Activated naive CD4-positive, alpha-beta T cell treated with anti-CD3 and anti-CD28 coated beads for 36 hours (primary cell): ENCODE data around the gene NCS1. TPM values are rescaled to one million over a fixed set of nuclear protein-coding genes. Genes with fewer than 3 reads are reported as not detected.

Source experiments
- CTCF ChIA-PET: fragments of 350-600 bp; sonication (Branson Sonifier 250); formaldehyde crosslinking; loops from one replicate; lab custom pipeline; 2021; ENCODE audit warnings: antibody characterized with exemption; lab: Charles Lee
- DNase-seq: peaks from one replicate; pipeline ENCODE4 v3.0.0-alpha.2; 2020
- H3K27ac Mint-ChIP-seq: one replicate; pipeline ENCODE4 v1.8.0; 2021; ENCODE audit warnings: mild to moderate bottlenecking, mixed read lengths
- H3K27me3 Mint-ChIP-seq: one replicate; pipeline ENCODE4 v1.8.0; 2021; ENCODE audit warnings: low read depth, mixed read lengths
- H3K36me3 Mint-ChIP-seq: one replicate; pipeline ENCODE4 v1.8.0; 2021; ENCODE audit warnings: low read depth, mixed read lengths
- H3K4me1 Mint-ChIP-seq: one replicate; pipeline ENCODE4 v1.8.0; 2021; ENCODE audit warnings: low read depth, mixed read lengths
- H3K4me3 Mint-ChIP-seq: one replicate; pipeline ENCODE4 v1.8.0; 2021; ENCODE audit warnings: mild to moderate bottlenecking, moderate library complexity, mixed read lengths
- H3K9me3 Mint-ChIP-seq: one replicate; pipeline ENCODE4 v1.8.0; 2021; ENCODE audit warnings: mixed read lengths
- intact Hi-C: fragments of 100-400 bp; cut with micrococcal nuclease; formaldehyde crosslinking; loops from one replicate; pipeline ENCODE4 v1.15.1; 2023
- total RNA-seq, 2 experiments: library from RNA; stranded (reverse); gene quantifications; one replicate each; pipeline ENCODE4 v1.2.3, GENCODE V29; 2021

NCS1 gene
- total RNA-seq: 10 to 100 TPM; 22.4 to 23.3 TPM

DNA sequence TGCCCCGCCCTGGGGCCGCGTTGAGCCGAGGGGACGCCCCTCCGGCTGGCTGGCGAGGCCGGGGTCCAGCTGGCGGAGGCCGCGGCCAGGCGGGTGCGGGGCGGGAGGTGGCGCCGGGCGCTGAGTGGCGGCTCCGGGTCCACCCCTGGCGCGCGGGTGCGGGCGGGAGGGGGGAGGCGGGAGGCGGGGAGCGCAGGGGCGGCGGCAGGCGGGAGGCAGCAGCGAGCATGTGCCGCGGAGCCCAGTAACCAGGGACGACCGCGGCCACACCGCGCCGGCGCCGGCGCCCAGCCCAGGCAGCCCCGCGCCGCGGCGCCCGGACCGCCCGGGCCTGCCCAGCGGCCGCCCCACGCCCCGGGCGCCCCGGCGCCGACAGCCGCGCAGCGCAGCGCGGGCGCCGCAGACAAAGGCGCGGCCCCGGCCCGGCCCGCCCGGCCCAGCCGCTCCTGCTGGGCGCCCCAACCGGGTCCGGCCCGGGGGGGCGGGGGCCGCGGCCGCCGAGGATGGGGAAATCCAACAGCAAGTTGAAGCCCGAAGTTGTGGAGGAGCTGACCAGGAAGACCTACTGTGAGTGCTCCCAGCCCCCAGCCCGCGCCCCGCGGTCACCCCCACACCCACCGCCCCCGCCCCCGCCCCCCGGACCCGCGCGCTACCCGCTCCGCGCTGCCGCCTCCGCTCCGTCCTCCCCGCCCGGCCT is at the start of gene NCS1:
NCS1 (plus strand) TSS at position 244 of the 697 bp plus-strand sequence; CDS start at position 504, 260 bp downstream.
- H3K9me3 Mint-ChIP-seq: no peaks in the 10 kb centered on the region
- intact Hi-C loops: loop anchor here (5.0 kb wide), 1 partner anchor 65 kb away; no protein-coding TSS in a partner anchor
- CTCF ChIA-PET: interaction anchor here (0.7 kb wide), 1 partner anchor 43 kb away, joined by 6 read pairs; no protein-coding TSS in a partner anchor
- H3K36me3 Mint-ChIP-seq: no peaks in the 10 kb centered on the region
- no peak within 1 kb of the TSS for H3K27ac Mint-ChIP-seq
- H3K4me3 Mint-ChIP-seq: peak within 1 kb of the TSS; percentile 80
- peak; percentile 68 for DNase-seq
- peaks cover 12% of the 10 kb centered on the region for H3K27me3 Mint-ChIP-seq
- peaks cover 5% of the 10 kb centered on the region for H3K4me1 Mint-ChIP-seq

DNA sequence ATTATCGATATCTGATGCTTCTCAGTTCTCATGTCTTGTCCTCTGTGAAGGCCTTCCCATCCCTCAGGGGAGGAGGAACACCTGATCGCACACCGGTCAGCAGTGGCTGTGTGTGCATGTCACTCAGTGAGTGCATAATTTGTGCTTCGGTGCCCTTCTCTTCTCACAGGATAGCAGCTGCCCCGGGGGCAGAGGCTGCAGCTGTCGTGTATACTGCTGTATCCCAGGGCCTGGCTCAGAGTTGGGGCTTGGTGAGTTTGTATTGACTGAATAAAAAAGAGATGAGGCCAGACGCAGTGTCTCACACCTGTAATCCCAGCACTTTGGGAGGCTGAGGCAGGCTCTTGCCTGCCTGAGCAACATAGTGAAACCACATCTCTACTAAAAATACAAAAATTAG is 49.7 kb upstream of the NCS1 start:
- no peaks in the 10 kb centered on the region for H3K9me3 Mint-ChIP-seq
- CTCF ChIA-PET: interaction anchor here (2.1 kb wide), 1 partner anchor 16 kb away, joined by 8 read pairs; no protein-coding TSS in a partner anchor

DNA sequence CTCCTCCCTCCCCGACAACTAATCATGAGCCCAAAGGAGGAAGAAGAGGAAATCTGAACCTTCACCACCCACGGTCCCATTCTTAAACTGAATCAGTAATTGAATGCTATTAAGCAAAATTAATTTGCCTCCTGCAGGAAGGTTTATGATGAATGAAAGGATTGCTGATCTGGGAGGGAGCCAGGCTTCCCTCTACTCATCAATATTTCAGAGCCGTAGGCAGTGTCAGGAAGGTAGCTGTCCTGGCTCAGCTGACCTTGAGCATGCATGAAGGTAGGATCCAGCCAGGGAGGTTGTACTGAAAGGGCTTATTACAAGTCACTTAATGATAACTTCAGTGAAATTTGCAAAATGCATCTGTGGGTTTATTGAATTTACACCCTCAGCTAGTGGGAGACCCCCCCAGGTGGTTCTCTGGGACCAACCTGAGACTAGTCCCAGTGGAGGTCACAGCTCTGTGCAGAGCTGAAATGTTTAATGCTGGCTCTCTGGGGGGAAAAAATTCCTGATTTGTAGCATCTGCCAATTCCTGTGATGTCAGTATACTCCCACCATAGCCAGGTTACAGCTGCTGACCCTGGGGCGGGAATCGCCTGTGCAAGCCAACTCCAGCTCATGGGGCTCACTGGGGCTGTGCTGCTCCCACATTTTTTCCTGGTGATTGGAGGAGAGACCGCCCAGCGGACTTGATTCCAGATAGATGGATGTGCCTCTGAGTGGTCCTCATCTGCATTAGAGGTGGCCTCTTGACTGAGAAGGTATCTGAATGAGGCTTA is 47.9 kb upstream of the NCS1 start:
- DNase-seq: no peak
- H3K4me3 Mint-ChIP-seq: no peak overlapping the region
- no peaks in the 10 kb centered on the region for H3K27me3 Mint-ChIP-seq
- peaks cover 16% of the 10 kb centered on the region for H3K36me3 Mint-ChIP-seq
- intact Hi-C loops: no loop called here
- CTCF ChIA-PET: interaction anchor here (1.1 to 1.5 kb wide), 3 partner anchors 8 to 31 kb away, joined by 3 to 9 read pairs (median 3); no protein-coding TSS in a partner anchor
- no peak overlapping the region for H3K27ac Mint-ChIP-seq
- peaks cover 29% of the 10 kb centered on the region for H3K4me1 Mint-ChIP-seq
- no peaks in the 10 kb centered on the region for H3K9me3 Mint-ChIP-seq

More for the DNA sequence above, 49.7 kb upstream of the NCS1 start:
- Mint-ChIP-seq H3K36me3 (peaks cover 13% of the 10 kb centered on the region), H3K27ac (no peak overlapping the region), H3K27me3 (no peaks in the 10 kb centered on the region), H3K4me1 (peaks cover 13% of the 10 kb centered on the region), H3K4me3 (no peak overlapping the region)
- no peak for DNase-seq
- intact Hi-C loops: no loop called here

DNA sequence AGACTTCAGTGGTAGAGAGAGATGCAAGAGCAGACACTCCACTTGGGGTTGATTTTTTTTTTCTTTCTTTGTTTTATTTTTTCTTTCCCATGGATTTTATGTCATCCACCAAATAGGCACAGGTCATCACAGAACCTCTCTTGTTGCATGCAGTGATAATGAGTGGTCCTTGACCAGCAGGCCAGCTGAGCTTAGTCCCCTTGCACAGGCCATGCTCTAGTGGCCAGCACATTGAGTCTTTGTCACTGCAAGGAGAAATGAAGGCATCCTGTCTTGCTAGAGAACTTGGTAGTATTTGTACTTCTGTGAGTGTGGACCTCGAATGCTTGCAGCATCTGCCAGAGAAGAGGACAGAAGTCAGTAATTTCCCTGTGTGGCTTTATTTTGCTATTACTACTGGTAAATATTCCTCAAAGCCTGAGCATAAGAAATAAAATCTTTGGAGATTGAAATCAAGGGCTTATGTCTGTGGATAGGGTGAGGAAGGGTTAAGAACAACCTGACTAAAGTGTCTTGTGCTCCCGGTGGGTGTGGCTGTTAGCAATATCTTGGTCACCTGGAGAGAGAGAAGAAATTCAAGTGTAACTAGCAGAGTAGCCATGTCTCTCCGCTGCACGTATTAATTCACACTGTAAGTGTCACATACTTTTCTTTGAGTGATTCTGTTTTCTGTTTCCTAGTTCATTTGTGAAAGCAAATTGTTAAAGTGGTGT is 45.3 kb upstream of the NCS1 start:
- peak overlapping the region; percentile 65 for H3K27ac Mint-ChIP-seq
- H3K4me1 Mint-ChIP-seq: peaks cover 52% of the 10 kb centered on the region
- intact Hi-C loops: no loop called here
- H3K9me3 Mint-ChIP-seq: no peaks in the 10 kb centered on the region
- no peak overlapping the region for H3K4me3 Mint-ChIP-seq
- no peaks in the 10 kb centered on the region for H3K27me3 Mint-ChIP-seq
- CTCF ChIA-PET: interaction anchor here (0.8 kb wide), 1 partner anchor 10 kb away, joined by 4 read pairs; no protein-coding TSS in a partner anchor
- no peak for DNase-seq
- H3K36me3 Mint-ChIP-seq: peaks cover 22% of the 10 kb centered on the region

DNA sequence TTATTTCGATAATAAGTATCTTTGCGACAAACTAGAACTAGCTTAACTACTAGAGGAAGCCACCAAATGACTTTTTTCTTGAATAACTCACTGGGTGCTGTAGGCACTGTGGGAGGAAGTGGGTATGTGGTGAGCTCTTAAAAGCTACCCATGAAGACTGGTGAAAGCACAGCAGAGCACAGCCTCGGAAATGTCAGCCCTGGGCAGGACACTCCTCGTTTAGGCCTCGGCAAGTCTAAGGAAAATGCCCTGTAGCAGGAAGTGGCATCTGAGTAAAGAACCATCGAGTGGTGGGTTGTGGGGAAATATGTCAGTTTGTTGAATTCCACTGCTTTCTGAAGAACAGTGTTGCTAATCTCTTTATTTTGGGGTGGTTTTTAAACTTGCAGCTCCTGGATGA is 44.0 kb upstream of the NCS1 start:
- CTCF ChIA-PET: interaction anchor here (1.2 to 2.7 kb wide), 3 partner anchors 13 to 20 kb away, joined by 4 to 19 read pairs (median 5); no protein-coding TSS in a partner anchor
- peaks cover 52% of the 10 kb centered on the region for H3K4me1 Mint-ChIP-seq
- intact Hi-C loops: loop anchor here (1.0 to 2.0 kb wide), 3 partner anchors 21 to 111 kb away; no protein-coding TSS in a partner anchor
- peaks cover 22% of the 10 kb centered on the region for H3K36me3 Mint-ChIP-seq
- no peaks in the 10 kb centered on the region for H3K27me3 Mint-ChIP-seq
- H3K9me3 Mint-ChIP-seq: no peaks in the 10 kb centered on the region
- peak overlapping the region; percentile 99 for H3K27ac Mint-ChIP-seq
- DNase-seq: peak; percentile 83
- H3K4me3 Mint-ChIP-seq: peak overlapping the region; percentile 71

DNA sequence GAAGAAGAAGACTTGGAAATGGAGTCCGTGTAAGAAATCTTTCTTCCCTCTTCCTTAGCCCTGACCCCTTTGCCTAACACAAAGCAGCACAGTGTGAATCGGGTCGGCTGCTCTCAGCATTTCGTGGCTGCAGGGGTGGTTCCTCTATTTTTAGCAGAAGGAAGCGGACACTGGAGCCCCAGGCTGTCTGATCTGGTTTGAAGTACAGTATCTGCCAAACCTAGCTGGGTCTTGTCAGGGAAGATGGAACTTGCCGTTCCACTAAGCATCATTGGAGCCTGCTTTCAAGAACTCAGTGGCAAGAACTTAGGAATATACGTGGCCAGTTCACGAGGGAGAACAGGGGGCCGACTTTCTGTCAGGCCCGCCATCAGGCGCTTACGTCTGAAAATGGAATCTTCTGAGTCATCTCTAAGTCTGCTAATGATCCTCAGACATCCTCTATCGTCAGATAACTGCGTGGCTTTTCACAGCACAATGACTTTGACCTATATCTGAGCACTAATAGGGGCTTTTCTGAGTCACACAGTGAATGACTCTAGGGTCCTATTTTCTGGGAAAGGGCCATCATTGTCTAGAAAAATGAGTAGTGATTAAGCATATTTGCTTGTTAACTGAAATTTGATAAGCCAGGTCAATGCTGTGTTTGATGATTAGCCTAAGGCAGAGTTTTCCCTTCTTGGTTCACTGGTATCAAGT is 43.3 kb upstream of the NCS1 start:
- Mint-ChIP-seq H3K36me3 (peaks cover 22% of the 10 kb centered on the region), H3K4me1 (peaks cover 52% of the 10 kb centered on the region), H3K27me3 (no peaks in the 10 kb centered on the region), H3K9me3 (no peaks in the 10 kb centered on the region), H3K4me3 (peak overlapping the region; percentile 71), H3K27ac (peak overlapping the region; percentile 99)
- intact Hi-C loops: loop anchor here (1.0 to 2.0 kb wide), 5 partner anchors 9 to 242 kb away; no protein-coding TSS in a partner anchor
- CTCF ChIA-PET: interaction anchor here (0.6 to 2.7 kb wide), 4 partner anchors 12 to 736 kb away, joined by 3 to 19 read pairs (median 4); no protein-coding TSS in a partner anchor
- peak; percentile 76 for DNase-seq

DNA sequence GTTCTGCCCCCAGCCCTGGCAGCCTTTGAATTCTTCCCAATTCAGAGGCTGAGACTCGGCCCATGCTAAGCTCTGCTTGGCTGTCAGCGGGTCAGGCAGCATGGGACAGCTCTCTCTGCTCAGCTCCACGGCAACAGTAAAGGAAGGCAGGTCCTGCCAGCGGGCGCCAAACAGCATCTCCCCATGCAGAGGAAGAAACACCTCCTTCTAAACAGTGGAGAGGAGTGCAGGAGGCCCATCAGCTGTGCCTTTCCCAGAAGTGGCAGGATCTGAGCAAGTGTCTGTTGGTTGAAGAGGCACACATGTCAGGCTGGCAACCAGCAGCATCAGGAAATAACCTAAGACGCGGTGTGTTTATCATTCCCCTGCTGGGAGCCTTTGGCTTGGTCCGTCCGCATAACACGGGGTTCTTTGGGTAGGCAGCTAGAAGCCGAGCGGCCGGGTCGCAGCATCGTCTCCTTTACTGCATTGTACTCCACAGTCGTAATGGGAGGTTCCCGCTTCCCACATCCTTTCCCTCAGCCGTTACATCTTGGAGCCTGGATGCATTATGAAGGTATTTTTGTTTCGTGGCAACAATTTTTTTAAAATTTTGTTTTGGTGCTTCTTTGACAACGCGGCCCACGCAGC is 42.7 kb upstream of the NCS1 start:
- DNase-seq: peak; percentile 66
- intact Hi-C loops: loop anchor here (1.0 to 2.0 kb wide), 3 partner anchors 9 to 242 kb away; no protein-coding TSS in a partner anchor
- CTCF ChIA-PET: interaction anchor here (0.5 to 2.7 kb wide), 3 partner anchors 22 to 735 kb away, joined by 3 to 19 read pairs (median 6); no protein-coding TSS in a partner anchor
- H3K36me3 Mint-ChIP-seq: peaks cover 22% of the 10 kb centered on the region
- H3K27ac Mint-ChIP-seq: peak overlapping the region; percentile 99
- H3K4me1 Mint-ChIP-seq: peaks cover 52% of the 10 kb centered on the region
- H3K27me3 Mint-ChIP-seq: no peaks in the 10 kb centered on the region
- H3K4me3 Mint-ChIP-seq: peak overlapping the region; percentile 71
- no peaks in the 10 kb centered on the region for H3K9me3 Mint-ChIP-seq

DNA sequence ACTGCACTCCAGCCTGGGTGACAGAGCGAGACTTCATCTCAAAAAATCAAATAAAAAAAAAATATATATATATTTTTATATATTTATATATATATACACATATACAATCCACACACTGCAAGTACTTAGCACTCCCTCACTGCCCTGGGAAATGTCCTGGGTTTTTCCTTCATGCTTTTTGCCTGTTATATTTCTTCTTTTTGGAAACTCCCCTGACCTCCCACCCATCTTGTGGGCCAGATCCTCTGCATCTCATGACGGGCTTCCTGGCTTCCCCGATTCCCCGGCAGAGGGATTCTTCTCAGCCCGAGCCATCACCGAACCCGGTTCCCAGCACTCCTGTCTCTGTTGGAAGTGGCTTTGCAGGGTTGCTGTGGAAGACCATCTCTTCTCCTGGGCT is 39.5 kb upstream of the NCS1 start:
- Mint-ChIP-seq H3K27ac (no peak overlapping the region), H3K4me3 (no peak overlapping the region), H3K9me3 (no peaks in the 10 kb centered on the region), H3K4me1 (peaks cover 48% of the 10 kb centered on the region), H3K36me3 (peaks cover 36% of the 10 kb centered on the region), H3K27me3 (no peaks in the 10 kb centered on the region)
- CTCF ChIA-PET: no interaction called here
- intact Hi-C loops: no loop called here
- DNase-seq: no peak

DNA sequence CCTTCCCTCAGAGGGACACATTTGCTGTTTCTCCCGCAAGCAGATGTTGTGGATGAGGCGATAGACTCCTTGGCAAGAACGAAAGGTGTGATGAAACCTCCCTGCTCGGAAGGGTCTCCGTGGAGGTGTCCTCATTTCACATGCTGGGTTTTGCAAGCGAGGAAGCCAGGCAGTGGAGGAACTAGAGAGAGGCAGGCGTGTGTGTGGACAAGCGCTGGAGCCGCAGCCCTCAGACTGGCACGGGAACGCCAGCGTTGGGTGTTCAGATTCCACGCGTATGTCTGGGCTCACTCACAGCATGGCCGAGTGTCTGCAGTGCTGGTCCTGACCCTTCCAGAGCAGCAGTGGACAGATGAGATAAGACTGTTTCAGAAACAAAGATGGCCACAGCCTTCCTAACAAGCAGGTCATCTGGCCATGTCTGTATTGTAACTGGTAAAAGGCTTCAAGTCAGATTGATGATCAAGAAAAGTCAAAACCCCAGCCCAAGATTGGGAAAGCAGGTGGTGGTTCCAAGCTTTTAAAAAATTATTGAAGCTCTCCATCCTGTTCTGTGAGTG is 35.0 kb upstream of the NCS1 start:
- no peak overlapping the region for H3K27ac Mint-ChIP-seq
- no peak for DNase-seq
- H3K4me3 Mint-ChIP-seq: no peak overlapping the region
- H3K9me3 Mint-ChIP-seq: no peaks in the 10 kb centered on the region
- H3K4me1 Mint-ChIP-seq: peaks cover 47% of the 10 kb centered on the region
- CTCF ChIA-PET: no interaction called here
- H3K27me3 Mint-ChIP-seq: no peaks in the 10 kb centered on the region
- H3K36me3 Mint-ChIP-seq: peaks cover 21% of the 10 kb centered on the region
- intact Hi-C loops: no loop called here

DNA sequence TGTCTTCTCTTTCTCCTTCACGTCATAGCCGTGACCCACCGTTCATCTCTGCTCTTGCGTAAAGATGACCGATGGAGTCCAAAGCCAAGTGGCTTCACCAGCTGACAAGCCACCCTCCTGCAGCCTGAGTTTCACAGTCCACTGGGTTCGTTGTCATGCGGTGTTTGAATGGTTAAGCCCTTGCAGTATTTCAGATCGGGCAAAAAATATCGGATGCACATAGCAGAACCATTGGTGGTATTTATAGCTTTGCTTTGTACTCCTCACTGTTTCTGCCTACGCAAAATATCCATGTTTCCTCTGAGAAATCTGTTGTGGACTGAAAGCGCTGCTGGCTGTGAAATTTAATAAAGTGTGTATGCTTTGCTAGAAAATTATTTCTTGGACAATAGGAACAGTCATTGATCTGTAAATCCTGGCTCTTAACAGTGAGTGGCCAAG is 34.5 kb upstream of the NCS1 start:
- Mint-ChIP-seq H3K4me1 (peaks cover 47% of the 10 kb centered on the region), H3K36me3 (peaks cover 21% of the 10 kb centered on the region), H3K27me3 (no peaks in the 10 kb centered on the region), H3K4me3 (no peak overlapping the region), H3K9me3 (no peaks in the 10 kb centered on the region), H3K27ac (peak overlapping the region; percentile 36)
- DNase-seq: no peak
- CTCF ChIA-PET: no interaction called here
- intact Hi-C loops: loop anchor here (1.0 kb wide), 1 partner anchor 8 kb away; no protein-coding TSS in a partner anchor
